ENCODE measurements around the gene TMEM164. TPM values are rescaled to one million over a fixed set of nuclear protein-coding genes. Genes with fewer than 3 reads are reported as not detected.

TMEM164 gene
- total RNA-seq, 1 donor from 2014 or later, result 12.8 TPM

DNA sequence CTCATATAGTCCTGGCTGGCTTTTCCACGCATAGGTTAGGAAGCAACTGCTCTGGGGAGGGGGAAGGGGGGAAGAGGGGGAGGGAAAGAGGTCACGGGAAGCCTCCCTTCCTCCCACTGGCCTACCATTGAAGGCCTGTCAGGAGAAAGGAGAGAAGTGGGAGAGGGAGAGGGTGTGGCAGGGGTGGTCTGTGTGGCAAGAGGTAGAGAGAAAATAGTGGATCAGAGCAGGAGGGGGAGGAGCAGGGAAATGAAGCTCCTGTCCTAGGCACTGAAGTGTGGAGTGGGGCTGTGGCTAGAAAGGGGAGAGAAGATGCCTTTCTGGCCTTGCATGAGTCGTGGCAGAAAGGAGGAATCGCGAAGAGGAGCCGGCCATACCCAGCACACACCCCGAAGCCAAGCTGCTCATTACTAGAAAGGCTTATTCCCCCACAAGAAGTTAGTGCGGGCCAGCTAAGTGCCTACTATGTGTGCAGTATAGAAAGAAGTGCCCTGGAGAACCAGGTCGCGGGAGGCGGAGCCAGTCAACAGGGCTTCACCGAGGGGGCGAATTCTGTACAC is 1.1 kb upstream of the TMEM164 start:
- ATAC-seq, result no peak
- DNase-seq (ENCODE audit: low spot score), result no peak
- intact Hi-C loops (cut with DNase I), result no loop called here

DNA sequence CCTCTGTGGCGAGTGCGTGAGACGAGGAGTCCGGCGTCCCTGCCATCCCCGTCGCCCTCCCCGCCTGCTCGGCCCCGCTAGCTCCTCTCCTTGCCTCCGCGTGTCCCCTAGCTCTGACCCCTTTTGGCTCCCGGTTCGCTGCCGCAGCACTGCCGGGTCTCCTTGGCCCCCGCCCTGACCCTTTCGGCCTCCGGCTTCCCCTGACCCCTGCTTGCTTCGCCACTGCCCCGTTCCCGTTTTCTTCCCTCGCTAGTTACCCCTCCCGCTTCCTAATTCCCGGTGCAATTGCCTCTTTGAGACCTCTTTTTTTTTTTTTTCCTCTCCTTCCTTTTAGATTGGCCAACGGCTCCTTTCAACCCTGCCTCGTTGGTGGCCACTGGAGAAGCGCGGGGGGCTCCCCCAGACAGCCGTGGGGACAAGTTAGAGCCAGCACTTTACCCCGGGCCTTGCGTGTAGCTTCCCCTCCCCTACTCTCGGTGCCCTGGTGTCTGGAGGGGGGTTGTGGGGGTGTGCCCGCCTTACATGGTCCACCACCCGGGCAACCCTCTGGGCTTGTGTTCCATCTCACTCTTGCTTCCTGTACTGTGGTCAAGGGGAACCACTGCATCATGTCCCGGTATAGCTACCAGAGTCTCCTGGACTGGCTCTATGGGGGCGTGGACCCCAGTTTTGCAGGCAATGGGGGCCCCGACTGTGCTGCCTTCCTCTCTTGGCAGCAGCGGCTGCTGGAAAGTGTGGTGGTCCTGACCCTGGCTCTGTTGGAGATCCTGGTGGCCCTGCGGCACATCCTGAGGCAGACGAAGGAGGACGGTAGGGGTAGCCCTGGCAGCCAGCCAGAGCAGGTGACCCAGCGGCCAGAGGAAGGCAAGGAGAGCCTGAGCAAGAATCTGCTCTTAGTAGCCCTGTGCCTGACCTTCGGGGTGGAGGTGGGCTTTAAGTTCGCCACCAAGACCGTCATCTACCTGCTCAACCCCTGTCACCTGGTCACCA is 548 bp downstream of the TMEM164 start:
- ATAC-seq (peak; percentile 31), DNase-seq (ENCODE audit: low spot score) (peak; percentile 63)
- intact Hi-C loops (cut with DNase I), result no loop called here

DNA sequence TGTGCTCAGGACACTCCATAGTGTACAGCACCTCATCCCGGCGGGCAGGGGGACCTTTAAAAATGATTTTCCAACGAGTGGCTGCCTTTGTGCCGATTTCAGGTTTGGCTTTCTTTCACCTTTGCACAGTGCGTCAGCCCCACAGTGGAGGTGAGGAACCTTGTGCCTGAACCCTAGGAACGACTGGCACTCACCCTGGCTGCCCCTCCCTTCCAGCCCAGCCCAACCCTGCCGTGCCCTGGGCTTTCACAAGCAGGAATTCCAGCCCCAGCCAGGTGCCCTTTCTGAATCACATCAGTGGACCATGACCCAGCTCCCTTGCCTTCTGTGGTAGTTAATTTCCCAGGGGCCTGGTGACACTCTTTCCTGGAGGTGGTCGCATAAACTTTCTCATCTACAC is 1.3 kb downstream of the TMEM164 start:
- no peak for ATAC-seq
- no peak for DNase-seq (ENCODE audit: low spot score)
- intact Hi-C loops (cut with DNase I), result no loop called here

DNA sequence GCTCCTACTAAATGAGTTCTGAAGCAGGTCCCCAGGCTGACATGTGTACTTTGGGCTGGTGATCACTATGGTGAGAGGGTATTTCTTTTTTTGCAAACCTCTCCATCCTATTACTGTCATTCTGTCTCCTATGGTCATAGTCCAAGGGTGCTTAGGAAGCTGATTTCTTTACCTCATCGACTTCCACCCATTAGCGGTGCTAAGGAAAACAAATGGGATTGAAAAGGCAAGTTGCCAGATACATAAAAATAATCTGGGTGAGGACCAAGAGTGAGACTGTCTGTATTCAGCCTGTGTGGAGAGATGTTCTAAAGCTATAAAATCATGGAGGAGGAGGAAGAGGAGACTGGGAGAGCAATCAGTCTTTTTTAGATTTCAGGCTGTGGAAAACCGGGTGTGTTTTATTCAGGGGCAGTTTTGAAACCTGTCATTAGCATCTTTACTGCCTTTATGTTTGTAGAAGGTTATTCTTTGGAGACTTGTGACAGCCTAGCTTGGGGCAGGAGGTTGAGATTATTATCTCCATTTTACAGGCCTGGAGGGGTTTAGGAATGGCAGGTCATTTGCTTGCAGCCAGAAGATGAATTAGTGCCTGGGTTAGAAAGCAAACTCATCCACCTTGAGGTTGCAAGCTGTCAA is 1.9 kb downstream of the TMEM164 start:
- ATAC-seq (no peak), DNase-seq (ENCODE audit: low spot score) (no peak)
- intact Hi-C loops (cut with DNase I), result no loop called here

DNA sequence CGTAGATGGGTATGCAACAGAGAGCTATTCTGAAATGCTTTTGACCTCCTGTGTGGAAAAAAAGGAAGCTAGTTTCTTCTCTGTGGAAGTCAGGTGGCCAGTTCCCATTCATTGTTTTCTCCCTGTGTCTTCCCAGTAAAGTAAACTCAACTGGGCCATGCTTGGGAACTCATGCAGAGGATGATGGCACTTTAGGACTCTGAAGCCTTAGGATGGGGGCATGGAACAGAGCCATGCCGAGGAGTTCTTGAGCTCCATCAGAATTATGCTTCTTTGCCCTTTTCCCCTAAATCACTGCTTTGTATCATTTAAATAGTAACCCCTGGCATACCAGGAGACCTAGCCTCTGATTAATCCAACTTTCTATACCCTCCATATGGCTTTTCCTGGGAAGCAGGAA is 3.2 kb downstream of the TMEM164 start:
- ATAC-seq (no peak), DNase-seq (ENCODE audit: low spot score) (no peak)
- intact Hi-C loops (cut with DNase I), result no loop called here

DNA sequence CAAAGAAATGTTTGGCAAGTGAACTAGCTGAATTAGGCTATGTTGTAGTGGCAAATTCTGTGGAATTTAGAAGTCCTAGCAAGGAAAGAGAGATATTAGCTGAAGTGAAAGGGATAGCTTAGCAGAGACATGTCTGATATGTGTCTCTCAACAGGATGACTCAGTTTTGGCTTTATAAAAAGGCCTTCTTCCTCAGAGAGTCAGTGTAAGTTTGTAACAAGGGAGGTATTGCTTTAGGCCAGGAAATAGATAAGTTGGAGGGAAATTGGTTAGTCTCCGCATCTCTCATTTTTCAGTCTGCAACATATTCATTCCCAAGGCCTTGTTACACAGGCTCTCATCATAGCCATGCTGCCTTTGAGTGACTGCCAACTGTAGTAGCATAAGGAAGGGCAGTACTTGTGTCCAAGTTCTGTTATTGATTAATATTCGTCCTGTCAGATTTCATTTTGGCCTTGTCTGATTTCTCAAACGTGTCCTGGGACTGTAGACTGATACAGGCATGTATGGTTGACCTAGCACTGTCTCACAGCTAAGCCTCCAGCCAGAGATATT is 4.0 kb downstream of the TMEM164 start:
- ATAC-seq, result no peak
- no peak for DNase-seq (ENCODE audit: low spot score)
- intact Hi-C loops (cut with DNase I), result no loop called here

DNA sequence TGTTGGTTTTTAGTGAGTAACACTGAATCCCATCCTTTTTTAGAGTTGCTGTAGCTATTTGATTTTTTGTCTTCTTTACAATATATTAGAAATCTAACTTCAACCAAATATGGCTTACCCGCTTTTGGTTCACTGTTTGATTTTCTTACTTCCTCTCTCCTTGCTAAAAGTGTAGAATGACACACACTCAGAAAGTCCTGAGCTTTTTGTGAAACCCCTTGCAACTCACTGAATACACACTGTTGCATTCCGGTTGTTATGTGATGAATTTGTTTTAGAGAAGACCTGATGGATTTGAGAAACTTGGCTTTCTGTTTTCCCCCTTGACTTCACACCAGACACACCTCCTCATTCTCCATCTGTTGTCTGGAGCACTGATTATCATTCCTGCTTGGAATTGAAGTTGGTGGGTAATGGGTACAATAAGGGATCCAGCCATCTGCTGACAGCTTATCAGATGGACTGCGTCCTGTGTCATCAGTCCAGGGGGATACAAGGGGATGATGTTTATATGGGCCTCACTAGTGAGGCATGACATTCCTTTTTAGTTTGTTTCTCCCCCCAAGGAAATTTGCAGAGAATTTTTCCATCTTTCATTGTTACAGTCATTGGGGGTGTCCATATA is 5.2 kb downstream of the TMEM164 start:
- intact Hi-C loops (cut with DNase I), result no loop called here
- no peak for ATAC-seq
- no peak for DNase-seq (ENCODE audit: low spot score)

DNA sequence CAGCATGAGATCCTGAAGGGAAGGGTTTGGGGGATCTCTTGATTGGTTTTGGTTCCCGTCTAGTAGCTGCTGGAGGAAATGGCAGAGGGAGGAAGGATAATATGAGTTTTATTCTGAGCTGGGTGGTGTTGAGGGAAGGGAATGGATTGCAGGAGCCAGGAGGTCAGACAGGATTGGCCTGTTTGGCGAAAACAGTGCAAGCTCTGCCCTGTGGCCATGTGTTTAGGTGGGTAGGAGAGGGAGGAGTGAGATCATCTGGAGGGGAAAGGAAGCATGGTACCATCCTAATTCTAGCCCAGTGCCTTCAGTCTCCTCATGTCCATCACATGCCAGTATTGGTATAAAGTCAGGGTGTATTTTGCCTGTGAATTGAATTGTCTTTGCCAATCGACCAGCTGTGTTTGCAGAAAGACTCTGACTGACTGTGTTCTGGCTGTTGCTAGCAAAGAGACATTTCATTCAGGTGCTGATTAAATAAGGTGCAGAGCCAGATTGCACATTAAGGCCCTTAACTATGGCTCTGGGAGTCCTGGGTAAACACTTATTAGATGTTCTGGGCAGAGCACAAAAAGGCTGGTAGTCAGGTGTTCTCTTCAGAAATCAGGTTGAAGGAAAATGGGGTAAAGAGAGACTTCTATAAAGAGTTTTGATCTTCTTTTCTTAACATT is 10.0 kb downstream of the TMEM164 start:
- no peak for DNase-seq (ENCODE audit: low spot score)
- no peak for ATAC-seq
- intact Hi-C loops (cut with DNase I), result no loop called here

DNA sequence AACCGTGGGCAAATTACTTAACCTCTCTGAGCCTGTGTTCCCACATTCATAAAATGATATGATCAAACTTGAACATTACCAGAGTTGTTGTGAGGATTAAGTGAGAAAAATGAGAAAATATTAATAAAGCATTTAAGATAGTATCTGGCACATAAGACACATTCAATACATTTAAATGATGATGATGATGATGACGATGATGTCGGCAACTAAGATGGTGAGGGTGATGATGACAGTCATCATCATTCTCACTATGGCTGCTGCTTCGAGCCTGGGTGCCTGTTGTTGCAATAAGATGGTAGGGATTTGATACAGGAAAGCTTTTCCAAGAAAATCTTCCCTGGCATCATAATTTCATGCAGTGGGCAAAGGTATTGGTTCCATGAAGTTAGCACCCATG is 11.1 kb downstream of the TMEM164 start:
- intact Hi-C loops (cut with DNase I), result no loop called here
- DNase-seq (ENCODE audit: low spot score) (no peak), ATAC-seq (no peak)

DNA sequence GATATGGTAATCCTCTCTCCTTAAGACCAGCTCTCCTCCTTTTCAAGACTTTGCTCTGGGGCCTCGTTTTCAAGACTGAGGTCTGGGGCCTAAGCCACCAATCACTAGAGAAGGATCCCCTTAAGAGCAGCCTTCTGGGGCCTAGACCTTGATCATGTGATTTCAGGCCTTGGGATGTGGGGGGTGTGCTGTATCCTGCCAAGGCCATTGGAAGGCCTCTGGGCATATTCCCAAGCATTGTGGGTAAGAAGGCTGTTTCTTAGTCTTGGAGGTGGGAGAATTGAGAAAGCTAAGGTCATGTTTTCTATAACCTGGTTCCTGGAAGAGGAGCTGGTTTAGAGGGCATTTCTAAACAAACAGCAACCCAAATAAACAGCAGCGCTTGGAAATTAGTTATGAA is 12.1 kb downstream of the TMEM164 start:
- peak; percentile 81 for ATAC-seq
- no peak for DNase-seq (ENCODE audit: low spot score)
- intact Hi-C loops (cut with DNase I), result no loop called here

DNA sequence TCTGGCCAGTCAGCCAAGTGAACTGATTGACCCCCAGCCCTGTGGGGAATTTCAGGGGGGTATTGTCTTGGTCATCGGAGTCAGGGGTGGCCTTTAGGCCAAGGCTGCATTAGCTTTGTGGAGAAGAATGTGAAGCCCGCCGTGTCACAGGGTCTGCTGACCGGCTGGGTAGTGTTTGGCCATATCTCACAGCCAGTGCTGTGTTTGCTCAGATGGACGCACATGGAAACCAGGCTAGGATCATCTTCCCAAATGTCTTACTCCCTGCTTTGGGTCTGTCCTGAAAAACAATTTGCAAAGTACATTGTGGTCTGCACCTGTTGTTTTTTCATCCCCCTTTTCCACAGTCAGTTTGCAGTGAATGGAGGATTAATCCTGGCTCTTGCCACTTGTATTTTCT is 13.0 kb downstream of the TMEM164 start:
- peak; percentile 74 for ATAC-seq
- intact Hi-C loops (cut with DNase I), result no loop called here
- DNase-seq (ENCODE audit: low spot score), result no peak

DNA sequence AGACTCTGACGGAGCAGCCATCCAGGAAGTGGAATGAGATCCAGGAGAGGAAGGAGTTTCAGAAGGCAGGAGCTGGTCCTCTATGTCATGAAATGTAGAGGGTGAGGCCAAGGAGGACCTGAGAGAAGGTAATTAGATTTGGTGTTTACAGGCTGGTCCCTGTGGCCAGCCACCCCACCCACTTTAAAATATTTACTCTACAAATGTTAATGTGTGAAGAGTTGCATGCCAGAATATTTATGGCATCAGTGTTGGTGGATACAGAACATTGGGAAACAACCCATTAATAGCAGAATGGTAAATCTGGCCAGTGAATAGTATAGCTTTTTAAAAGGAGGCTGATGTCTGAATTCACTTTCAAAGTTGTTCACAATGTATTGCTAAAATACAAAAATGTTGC is 17.6 kb downstream of the TMEM164 start:
- no peak for ATAC-seq
- no peak for DNase-seq (ENCODE audit: low spot score)
- intact Hi-C loops (cut with DNase I), result no loop called here

DNA sequence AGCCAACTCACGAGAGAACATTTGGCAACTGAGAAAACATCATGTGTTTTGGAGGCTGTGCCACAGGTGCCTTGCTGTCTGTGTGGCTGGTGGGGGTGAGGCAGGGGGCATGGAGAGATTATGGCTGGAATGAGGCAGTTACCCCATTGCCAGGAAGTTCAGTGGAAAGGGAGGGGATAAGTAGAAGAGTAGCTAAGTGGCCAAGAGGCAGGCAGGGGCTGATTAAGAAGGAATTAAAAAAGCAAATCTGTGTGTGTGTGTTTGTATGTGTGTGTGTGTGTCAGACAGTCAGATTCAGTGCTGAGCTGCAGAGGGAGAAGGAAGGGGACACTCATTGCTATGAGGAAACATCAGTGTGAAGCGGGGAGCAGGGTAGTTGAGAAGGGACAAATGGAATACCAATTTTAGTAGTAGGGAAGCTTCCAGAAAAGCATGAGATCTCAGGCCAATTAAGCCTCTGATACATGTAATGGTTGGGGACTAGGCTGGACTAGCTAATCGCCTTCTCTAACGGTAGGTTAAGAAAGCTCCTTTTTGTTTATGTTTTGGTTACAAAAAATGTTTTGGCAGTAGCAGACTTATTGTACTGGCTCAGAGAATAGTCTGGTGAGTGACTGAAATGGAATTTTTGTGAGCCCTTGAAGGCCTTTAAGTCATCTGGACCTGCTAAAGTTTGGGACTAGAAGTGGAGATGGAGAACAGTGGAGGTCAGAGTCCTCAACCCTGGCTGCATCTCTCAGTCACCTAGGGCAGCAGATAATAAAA is 18.5 kb downstream of the TMEM164 start:
- DNase-seq (ENCODE audit: low spot score) (no peak), ATAC-seq (peak; percentile 39)
- intact Hi-C loops (cut with DNase I), result no loop called here

DNA sequence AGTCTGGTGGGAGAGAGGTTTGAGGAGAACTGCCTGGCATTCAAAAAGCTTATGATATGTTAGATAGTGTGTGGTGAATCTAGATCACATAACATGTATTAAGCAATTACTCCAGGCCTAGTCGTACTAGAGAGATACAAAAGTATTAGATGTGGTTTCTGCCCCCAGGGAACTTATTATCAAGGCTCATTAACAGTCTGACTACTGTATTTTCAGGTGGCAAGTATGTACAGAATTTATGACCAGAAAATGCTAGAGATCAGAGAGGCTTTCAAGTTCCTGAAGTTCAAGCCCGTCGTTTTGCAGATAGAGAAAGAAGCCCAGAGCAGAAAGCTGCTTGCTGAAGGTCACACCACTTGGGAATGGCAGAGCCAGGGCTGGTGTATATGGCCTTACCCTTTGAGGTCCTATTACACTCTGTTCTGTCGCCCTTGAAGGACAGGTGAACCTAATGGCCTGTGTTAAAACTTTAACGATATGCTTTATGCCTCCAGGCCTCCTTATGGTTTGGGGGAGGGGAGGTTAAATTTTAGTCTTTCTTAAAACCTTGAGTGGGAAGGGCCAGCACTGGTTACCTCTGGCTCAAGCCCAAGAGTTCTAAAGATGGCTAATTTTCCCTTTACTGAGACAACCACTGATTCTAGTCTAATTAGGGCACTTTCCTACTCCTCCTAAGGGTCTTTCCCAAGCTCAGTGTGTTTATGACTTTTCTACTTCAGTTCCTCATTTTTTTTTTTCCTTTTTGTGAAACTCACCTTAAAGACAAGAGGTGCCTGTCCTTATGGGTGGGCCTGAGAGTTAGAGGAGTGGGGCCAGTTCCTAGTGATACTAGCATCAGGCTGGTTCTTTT is 19.9 kb downstream of the TMEM164 start:
- intact Hi-C loops (cut with DNase I), result no loop called here
- no peak for DNase-seq (ENCODE audit: low spot score)

DNA sequence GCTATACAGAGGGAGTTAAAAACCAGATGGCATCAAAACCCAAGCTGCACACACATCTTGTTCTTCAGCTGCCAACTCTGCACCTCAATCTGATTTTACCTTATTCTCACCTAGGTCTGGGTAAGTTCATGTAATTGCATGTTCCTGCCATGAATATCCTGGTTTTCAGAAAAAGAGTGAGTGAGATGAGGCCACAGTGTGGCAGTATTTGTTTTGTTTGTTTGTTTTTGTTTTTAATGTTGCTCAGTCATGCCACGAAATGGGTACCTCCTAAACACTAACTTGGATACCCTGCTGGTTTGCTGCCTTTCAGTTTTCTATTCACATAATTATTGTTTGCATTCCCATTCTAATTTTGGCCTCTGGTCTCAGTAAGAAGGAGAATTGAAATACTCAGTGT is 22.5 kb downstream of the TMEM164 start:
- DNase-seq (ENCODE audit: low spot score) (no peak), ATAC-seq (no peak)
- intact Hi-C loops (cut with DNase I), result no loop called here

More for the DNA sequence above, 19.9 kb downstream of the TMEM164 start:
- ATAC-seq, result no peak

DNA sequence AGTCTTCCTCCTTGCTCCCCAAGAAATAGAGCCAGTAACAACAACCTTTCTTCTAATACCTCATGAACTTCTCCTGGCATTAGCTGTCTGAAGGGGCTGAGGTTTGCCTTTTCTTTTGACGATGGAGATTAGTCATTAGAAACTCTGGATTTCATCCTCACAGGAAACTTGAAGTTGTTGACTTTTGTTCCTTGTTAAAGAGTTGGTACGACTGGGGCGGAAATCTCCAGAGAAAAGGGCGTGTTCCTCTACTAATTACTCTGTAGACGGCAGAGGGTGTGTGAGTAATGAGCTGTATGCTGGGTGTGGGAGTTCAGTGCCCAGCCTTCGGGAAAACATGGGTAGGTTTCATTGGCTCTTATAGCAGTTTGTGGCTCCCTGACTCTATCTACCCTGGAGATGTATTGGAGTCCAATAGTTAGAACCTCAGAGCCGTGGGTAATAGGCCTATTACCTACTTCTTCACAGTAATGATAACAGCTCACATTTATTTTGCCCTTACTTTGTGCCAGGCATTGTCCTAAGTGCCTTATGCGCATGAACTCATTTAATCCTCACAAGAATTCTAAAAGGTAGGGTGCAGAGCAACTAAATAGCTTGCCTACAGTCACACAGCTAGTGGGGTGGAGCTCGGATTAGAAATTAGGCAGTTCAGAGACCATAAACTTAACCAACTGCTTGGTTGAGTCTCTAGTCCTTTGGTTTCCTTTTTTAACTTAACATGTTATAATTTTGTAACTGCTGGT is 23.4 kb downstream of the TMEM164 start:
- no peak for DNase-seq (ENCODE audit: low spot score)
- intact Hi-C loops (cut with DNase I), result no loop called here
- ATAC-seq, result no peak

All from sciatic nerve (tissue), 2 donors.